ENCODE results near the gene SYNGR1.
"Not testable (repeated sequence)": the region's sequence is repeated elsewhere in the genome, so short reads cannot be mapped to it uniquely, and the experiment has no call there.

DNA sequence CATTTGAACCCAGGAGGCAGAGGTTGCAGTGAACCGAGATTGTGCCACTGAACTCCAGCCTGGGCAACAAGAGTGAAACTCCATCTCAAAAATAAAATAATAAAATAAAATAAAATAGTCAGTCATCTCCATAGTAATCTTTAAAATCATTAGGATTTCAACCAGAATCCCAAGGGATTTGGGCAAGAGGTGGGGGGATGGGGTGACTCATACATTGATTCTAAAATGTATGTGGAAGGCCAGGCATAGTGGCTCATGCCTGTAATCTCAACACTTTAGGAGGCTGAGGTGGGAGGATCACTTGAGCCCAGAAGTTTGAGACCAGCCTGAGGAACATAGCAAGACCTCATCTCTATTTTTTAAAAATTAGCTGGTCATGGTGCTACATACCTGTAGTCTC, 19.2 kb upstream of the SYNGR1 start:
- TF ChIP-seq CTCF, POLR2A (IDR thresholded peaks at IDR 0.05): not testable (repeated sequence)

Data from esophagus squamous epithelium (tissue), 4 donors.